Glutamatergic neuron (in vitro differentiated cells): ENCODE data around the gene ARL8A. TPM values are rescaled to one million over a fixed set of nuclear protein-coding genes. Genes with fewer than 3 reads are reported as not detected.
"Not testable (repeated sequence)": the region's sequence is repeated elsewhere in the genome, so short reads cannot be mapped to it uniquely, and the experiment has no call there.

Experiments used
- DNase-seq: peaks from one replicate; pipeline ENCODE4 v3.0.0; 2022
- H3K27ac Mint-ChIP-seq: one replicate; pipeline ENCODE4 v1.8.0; 2020; ENCODE audit warnings: mild to moderate bottlenecking, mixed read lengths, inconsistent platforms; ENCODE audit not compliant: unreplicated experiment
- H3K27me3 Mint-ChIP-seq: one replicate; pipeline ENCODE4 v1.8.0; 2020; ENCODE audit warnings: mild to moderate bottlenecking, moderate library complexity, mixed read lengths, inconsistent platforms; ENCODE audit not compliant: unreplicated experiment
- H3K36me3 Mint-ChIP-seq: one replicate; pipeline ENCODE4 v1.8.0; 2020; ENCODE audit warnings: mild to moderate bottlenecking, mixed read lengths, inconsistent platforms; ENCODE audit not compliant: unreplicated experiment
- H3K4me1 Mint-ChIP-seq: one replicate; pipeline ENCODE4 v1.8.0; 2020; ENCODE audit warnings: mild to moderate bottlenecking, low read depth, mixed read lengths, inconsistent platforms; ENCODE audit not compliant: unreplicated experiment
- H3K4me3 Mint-ChIP-seq: one replicate; pipeline ENCODE4 v1.8.0; 2020; ENCODE audit warnings: mild to moderate bottlenecking, mixed read lengths, inconsistent platforms; ENCODE audit not compliant: unreplicated experiment
- H3K9me3 Mint-ChIP-seq: one replicate; pipeline ENCODE4 v1.8.0; 2020; ENCODE audit warnings: mild to moderate bottlenecking, moderate library complexity, mixed read lengths, inconsistent platforms; ENCODE audit not compliant: unreplicated experiment
- total RNA-seq: library from RNA; stranded (reverse); fragmentation: NEBNext Ultra II Directional; extraction: Animal tissue kit (Norgen Biotek cat#: 25700); gene quantifications from one replicate; pipeline ENCODE4 v1.2.1, GENCODE V29; 2021; ENCODE audit not compliant: unreplicated experiment
- TF ChIP-seq, protein P1 (sequence below): fragments of 200-600 bp; sonication (generic); IDR thresholded peaks from one replicate; pipeline ENCODE4 v1.5.0; 2021; ENCODE audit not compliant: partially characterized antibody, unreplicated experiment

ARL8A gene
- total RNA-seq, 1 donor from 2014 or later = 160 TPM

DNA sequence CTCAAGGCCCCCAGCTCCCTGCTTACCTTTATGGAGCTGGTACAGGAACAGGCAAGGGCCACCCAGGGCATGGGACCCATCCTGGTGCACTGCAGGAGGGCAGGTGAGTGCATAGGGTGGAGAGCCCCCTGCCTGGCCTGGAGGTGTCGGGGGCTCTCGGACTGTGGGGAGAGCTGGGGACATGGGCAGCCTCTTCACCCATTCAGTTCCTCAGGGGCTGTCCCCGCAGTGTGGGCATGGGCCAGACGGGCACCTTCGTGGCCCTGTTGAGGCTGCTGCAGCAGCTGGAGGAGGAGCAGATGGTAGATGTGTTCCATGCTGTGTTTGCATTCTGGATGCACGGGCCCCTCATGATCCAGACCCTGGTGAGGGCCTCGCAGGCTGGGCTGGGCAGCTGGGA is 41.8 kb upstream of the ARL8A start:
- H3K27ac Mint-ChIP-seq = no peak overlapping the region
- DNase-seq = no peak

DNA sequence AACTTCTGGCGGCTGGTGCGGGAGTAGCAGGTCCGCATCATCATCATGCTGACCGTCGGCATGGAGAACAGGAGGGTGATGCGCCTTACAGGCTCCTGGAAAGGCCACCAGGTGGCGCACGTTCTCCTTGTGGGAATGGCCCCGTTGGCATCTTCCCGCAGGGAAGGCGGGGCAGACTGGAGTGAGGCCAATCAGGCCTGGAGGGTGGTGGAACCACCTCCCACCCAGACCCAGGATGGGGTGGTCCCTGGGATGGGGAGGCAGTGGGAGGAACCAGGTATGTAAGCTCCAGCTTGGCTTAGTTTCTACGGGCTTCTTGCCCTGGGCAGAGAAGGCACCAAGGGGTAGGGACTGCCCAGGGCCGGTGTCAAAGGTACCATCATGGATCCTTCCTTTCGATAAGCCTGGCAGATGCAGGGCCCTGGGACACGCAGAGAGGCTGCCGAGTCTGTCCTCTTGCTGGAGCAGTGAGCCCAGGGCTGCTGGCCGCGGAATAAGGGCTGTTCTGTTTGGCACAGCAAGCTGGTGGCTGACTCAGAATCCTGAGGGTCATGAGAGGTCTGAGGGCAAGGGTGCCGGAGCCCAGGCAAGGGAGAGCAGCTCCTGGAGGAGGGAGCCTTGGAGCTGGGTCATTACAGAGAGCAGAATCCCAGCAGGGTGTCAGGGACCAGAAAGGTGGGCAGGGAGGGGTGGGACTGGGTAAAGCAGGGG is 40.4 kb upstream of the ARL8A start:
- Mint-ChIP-seq H3K36me3 (no peaks in the 10 kb centered on the region), H3K9me3 (peaks cover 2% of the 10 kb centered on the region), H3K27ac (no peak overlapping the region), H3K4me3 (no peak overlapping the region), H3K4me1 (peaks cover 6% of the 10 kb centered on the region), H3K27me3 (peaks cover 9% of the 10 kb centered on the region)
- TF ChIP-seq, protein P1, sequence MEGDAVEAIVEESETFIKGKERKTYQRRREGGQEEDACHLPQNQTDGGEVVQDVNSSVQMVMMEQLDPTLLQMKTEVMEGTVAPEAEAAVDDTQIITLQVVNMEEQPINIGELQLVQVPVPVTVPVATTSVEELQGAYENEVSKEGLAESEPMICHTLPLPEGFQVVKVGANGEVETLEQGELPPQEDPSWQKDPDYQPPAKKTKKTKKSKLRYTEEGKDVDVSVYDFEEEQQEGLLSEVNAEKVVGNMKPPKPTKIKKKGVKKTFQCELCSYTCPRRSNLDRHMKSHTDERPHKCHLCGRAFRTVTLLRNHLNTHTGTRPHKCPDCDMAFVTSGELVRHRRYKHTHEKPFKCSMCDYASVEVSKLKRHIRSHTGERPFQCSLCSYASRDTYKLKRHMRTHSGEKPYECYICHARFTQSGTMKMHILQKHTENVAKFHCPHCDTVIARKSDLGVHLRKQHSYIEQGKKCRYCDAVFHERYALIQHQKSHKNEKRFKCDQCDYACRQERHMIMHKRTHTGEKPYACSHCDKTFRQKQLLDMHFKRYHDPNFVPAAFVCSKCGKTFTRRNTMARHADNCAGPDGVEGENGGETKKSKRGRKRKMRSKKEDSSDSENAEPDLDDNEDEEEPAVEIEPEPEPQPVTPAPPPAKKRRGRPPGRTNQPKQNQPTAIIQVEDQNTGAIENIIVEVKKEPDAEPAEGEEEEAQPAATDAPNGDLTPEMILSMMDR = peak; percentile 87
- peak; percentile 95 for DNase-seq

More for the DNA sequence above, 41.8 kb upstream of the ARL8A start:
- H3K4me1 Mint-ChIP-seq = peaks cover 8% of the 10 kb centered on the region
- no peak overlapping the region for H3K4me3 Mint-ChIP-seq
- H3K36me3 Mint-ChIP-seq = no peaks in the 10 kb centered on the region
- TF ChIP-seq, protein P1 = no peak
- H3K27me3 Mint-ChIP-seq = peaks cover 12% of the 10 kb centered on the region
- H3K9me3 Mint-ChIP-seq = peaks cover 4% of the 10 kb centered on the region

- Mint-ChIP-seq H3K4me3 (no peak overlapping the region), H3K36me3 (no peaks in the 10 kb centered on the region), H3K27me3 (peaks cover 9% of the 10 kb centered on the region), H3K9me3 (peaks cover 8% of the 10 kb centered on the region), H3K4me1 (no peaks in the 10 kb centered on the region), H3K27ac (no peak overlapping the region)
- TF ChIP-seq, protein P1 = no peak
- DNase-seq = no peak
These were observed 37.7 kb upstream of the ARL8A start for GRCh38 chr1:202182040-202182877.

DNA sequence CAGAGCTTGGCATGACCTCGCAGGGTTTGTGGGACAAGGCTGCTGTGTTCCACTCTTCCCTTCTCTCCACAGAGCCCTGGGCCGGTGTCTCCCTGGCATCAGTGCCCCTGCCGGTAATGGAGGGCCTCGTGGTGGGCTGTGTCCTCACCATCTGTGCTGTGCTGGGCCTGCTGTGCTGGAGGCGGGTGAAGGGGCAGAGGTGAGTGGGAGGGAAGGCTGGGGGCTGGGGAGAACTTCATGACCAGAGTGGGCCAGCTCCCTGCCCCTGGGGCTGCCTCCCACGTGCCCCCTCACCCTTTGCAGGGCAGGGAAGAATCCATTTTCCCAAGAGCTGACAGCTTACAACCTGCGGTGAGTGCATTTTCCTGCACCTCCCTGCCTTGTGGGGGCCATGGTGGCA is 37.0 kb upstream of the ARL8A start:
- DNase-seq = no peak
- Mint-ChIP-seq H3K27ac (no peak overlapping the region), H3K4me1 (no peaks in the 10 kb centered on the region), H3K9me3 (peaks cover 8% of the 10 kb centered on the region), H3K36me3 (no peaks in the 10 kb centered on the region), H3K27me3 (peaks cover 9% of the 10 kb centered on the region), H3K4me3 (no peak overlapping the region)
- TF ChIP-seq, protein P1 = no peak

- H3K4me1 Mint-ChIP-seq, DNase-seq, H3K9me3 Mint-ChIP-seq, H3K27ac Mint-ChIP-seq, H3K27me3 Mint-ChIP-seq, H3K4me3 Mint-ChIP-seq, H3K36me3 Mint-ChIP-seq: not testable (repeated sequence)
These were observed 36.2 kb upstream of the ARL8A start for GRCh38 chr1:202180751-202181139.
